Kasumi-1 (cell line): Measurements from ENCODE around the gene TMEM134.
A peak's percentile ranks its signal among the peaks of the same experiment; 100 is the strongest.

Experiments used
- DNase-seq, 2 experiments: peaks; one replicate each; lab custom pipeline; 2025; lab: John Stamatoyannopoulos, UW

TMEM134 gene

GRCh38 chr11:67458266-67458665, 10.8 kb downstream of the TMEM134 start:
- no peak for DNase-seq

- no peak for DNase-seq
Observed at GRCh38 chr11:67457453-67457852, 11.6 kb downstream of the TMEM134 start.

DNA sequence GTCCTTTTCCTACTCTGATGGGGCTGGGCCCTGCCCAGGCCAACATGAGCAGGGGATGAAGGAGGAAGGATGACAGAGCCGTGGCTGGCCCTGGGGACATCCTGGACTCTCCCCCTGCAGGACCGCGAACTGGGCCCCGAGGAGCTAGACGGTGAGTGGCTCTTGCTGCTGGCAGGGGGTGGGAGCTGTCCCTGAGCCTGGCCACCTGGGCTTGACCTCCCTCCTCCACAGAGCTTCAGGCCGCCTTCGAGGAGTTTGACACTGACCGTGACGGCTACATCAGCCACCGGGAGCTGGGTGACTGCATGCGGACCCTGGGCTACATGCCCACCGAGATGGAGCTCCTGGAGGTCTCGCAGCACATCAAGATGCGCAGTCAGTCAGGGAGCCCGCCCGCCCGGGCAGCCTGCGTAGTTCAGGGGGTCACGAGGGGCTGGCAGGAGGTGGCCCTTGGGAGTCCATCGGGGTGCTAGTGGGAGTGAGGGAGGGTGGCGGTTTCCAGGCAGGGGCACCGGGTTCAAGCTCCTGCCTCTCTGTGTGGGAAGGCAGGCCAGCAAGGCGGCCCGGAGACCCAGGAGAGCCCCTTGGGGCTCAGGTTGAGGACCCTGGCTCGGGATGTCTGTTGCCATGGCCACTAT, 12.9 kb downstream of the TMEM134 start:
- DNase-seq, result no peak

DNA sequence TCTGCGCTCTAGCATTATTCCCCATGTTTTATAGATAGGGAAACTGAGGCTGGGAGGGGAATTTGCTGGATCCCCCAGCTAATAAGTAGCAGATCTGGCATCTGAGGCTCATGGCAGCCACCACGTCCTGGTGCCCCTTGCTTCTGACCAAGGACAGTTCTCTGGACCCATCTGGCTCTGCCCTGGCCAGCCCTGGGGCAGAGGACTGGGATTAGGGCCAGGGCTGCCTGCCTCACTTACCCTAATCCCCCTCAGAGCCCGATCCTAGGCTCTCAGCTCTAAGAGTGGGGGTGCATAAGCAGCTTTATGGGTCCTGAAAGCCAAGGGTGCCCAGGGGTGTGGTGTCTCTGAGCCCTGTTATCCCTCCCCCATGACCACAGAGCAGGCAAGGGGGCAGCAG, 14.0 kb downstream of the TMEM134 start, which contains the start of gene CABP4:
TSS of gene CABP4 (plus strand) at position 301 of the 400 bp plus-strand sequence. CDS start at position 371, 70 bp downstream.
- DNase-seq, result no peak

- no peak for DNase-seq
Observed at GRCh38 chr11:67453816-67454732, 15.0 kb downstream of the TMEM134 start.

GRCh38 chr11:67452141-67452952, 16.7 kb downstream of the TMEM134 start, which contains the start of gene GPR152:
Gene GPR152, minus strand, starts transcription at chr11:67452729. Its CDS starts 5 bp downstream, at chr11:67452724.
- no peak for DNase-seq

DNA sequence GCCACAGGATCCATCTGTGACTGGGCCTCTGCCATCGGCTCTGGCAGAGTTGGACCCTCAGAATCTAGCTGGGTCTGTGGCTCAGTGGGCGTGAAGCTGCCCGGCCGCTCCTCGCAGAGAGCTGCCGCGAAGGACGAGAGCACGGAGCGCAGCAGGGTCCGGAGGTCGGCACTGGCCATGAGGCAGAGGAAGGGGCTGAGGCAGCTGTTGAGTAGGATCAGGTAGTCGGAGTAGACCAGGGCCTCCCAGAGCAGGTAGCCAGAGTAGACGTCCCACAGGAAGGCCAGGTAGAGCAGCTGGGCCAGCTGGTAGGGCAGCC, 17.4 kb downstream of the TMEM134 start:
- DNase-seq, result no peak

- DNase-seq, result no peak
Observed at GRCh38 chr11:67450796-67451657, 18.0 kb downstream of the TMEM134 start.

DNA sequence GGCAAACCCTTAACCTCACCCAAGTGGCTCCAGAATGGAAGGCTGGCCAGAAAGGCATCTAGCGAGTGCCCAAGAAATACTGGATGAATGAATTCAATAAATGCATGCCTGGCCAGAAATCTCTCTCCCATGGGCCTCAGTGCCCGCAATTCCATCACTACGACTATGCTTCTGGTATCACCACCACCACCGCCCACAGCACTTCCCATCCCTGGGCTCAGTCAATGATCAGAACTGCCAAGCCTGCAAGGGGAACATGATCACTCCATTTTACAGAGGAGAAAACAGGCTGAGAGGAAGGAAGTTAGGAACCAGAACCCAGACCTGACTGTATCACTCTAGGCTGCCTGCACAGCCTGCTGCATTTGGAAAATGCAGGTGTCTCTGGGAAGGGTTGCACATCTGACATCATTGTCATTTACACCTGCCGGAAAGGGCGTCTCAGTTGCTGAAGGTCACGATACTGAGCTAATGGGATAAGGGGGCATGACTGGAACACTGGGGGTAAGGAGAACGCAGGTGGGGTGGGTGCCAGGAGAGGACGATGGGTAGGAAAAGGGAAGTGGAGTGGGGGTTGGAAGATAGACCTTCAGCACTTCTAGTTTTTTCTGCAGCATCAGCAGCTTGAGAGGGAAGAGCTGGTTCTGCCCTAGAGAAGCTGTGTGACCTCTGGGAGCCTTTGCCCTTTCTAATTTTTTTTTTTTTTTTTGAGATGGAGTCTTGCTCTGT, 19.8 kb downstream of the TMEM134 start:
- DNase-seq, result peak; percentile 31 to 38

GRCh38 chr11:67448220-67448609, 20.8 kb downstream of the TMEM134 start:
- DNase-seq, result no peak

GRCh38 chr11:67445515-67445914, 23.5 kb downstream of the TMEM134 start:
- no peak for DNase-seq

- DNase-seq, result no peak
Observed at GRCh38 chr11:67442504-67443404, 26.3 kb downstream of the TMEM134 start.

DNA sequence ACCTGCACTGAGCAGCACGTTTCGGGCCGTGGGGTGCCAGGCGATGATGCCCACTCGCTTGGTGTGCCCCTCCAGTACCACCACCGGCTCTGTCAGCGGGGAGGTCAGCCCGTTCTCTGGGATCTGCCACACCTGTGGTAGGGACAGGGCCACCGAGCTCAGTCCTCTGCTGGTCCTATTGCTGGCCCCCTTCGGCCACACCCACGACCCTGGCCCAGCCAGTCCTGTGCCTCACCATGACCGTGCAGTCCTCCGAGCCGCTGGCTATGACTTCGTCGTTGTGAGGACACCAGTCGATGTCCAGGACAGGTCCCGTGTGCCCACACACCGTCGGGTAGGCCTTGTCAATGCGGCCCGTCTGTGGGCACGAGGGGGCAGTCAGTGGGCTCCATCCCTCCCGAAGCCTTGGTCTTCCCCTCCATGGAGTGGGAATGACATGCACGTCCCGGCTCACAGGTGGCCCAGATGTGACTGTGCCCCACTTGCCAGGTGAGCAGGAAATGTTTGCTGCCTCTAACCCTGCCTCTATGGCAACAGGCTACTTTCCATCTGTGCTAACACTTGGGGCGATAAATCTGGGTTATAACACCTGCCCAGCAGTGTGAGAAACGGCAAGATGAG, 27.2 kb downstream of the TMEM134 start:
- no peak for DNase-seq

DNA sequence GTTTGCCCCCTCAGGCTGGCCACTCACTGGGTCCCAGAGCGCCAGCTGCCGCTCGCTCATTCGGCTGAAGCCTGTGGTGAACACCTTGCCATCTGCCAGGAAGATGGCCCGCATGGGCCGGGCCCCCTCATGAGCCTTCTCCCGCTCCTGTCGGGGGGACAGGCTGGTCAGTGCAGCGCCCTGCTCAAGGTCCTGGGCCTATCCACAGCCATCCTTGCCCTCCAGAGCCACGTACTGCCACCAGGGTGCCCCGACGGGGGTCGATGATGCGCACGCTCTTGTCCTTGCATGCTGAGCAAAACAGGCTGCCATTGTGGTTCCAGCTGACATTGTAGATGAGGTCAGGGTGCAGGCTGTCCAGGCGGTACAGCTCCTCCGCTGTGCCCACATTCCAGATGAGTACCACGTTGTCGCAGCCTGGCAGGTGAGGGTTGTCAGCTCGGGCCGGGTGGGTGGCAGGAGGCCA, 27.9 kb downstream of the TMEM134 start:
- DNase-seq, result no peak

DNA sequence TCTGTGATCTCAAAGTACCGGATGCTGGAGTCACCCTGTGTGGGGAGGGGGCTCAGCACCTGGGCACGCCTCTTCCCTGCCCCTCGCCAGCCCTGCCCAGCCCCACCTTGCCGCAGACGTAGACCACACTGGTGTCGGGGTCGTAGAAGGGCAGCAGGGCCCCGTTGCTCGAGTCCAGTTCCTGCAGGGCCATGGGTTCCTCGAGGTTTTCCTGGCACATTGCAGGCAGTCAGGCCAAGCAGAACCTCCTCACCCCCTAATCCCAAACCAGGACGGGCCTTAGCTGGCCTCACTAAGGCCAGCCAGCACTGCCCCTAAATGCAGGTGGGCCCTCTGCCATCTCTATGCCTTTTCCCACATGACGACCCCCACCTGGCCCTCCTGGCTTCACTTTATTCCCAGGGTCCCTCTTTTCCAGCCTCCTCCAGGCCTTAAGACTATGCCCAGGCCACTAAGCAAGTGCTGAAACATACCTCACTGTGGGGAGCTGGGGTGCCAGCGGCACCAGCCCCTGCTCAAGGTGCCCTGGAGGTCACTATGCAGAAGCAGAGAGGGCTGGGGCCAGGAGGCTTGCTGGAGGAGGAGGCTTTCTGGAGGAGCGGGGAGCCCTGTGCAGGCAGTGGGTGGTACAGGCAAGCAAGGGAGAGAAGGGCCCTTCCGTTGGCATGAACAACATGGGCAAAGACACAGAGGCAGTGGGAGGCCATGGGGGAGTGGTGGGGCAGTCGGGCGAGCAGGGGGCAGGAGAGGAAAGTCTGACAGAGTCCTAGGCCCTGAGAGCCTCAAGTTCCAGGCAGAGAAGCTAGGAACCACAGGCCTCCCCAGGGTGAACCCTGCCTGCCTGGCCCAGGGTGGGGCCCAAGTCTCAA, 28.6 kb downstream of the TMEM134 start:
- DNase-seq, result no peak

- DNase-seq, result peak; percentile 57 to 59
Observed at GRCh38 chr11:67439321-67440228, 29.5 kb downstream of the TMEM134 start.
